Type B pancreatic cell (in vitro differentiated cells): ENCODE data around the gene KCNT1. TPM values are rescaled to one million over a fixed set of nuclear protein-coding genes. Genes with fewer than 3 reads are reported as not detected.

Experiments used
- DNase-seq: peaks from one replicate; pipeline ENCODE4 v3.0.0; 2021; ENCODE audit warnings: mixed read lengths; ENCODE audit not compliant: unreplicated experiment; ENCODE audit errors: extremely low spot score
- H3K27ac Mint-ChIP-seq: 2 replicates; pipeline ENCODE4 v1.8.0; 2021; ENCODE audit warnings: mild to moderate bottlenecking, mixed read lengths
- H3K27me3 Mint-ChIP-seq: 2 replicates; pipeline ENCODE4 v1.8.0; 2021; ENCODE audit warnings: mixed read lengths
- H3K36me3 Mint-ChIP-seq: 2 replicates; pipeline ENCODE4 v1.8.0; 2021; ENCODE audit warnings: mixed read lengths
- H3K4me1 Mint-ChIP-seq: one replicate; pipeline ENCODE4 v1.8.0; 2021; ENCODE audit warnings: mixed read lengths; ENCODE audit not compliant: unreplicated experiment
- H3K4me3 Mint-ChIP-seq: 2 replicates; pipeline ENCODE4 v1.8.0; 2021; ENCODE audit warnings: mild to moderate bottlenecking, mixed read lengths
- H3K9me3 Mint-ChIP-seq: 2 replicates; pipeline ENCODE4 v1.8.0; 2021; ENCODE audit warnings: mixed read lengths
- CTCF ChIP-seq: fragments of 200-600 bp; sonication (generic); conservative IDR thresholded peaks from 2 replicates; pipeline ENCODE4 v1.5.0; 2021; ENCODE audit warnings: antibody characterized with exemption, mild to moderate bottlenecking
- total RNA-seq: library from RNA; stranded (reverse); gene quantifications from 2 replicates; pipeline ENCODE4 v1.2.1, GENCODE V29; 2021; ENCODE audit warnings: low replicate concordance

Gene KCNT1
- total RNA-seq, 1 donor from 2014 or later: not detected

DNA sequence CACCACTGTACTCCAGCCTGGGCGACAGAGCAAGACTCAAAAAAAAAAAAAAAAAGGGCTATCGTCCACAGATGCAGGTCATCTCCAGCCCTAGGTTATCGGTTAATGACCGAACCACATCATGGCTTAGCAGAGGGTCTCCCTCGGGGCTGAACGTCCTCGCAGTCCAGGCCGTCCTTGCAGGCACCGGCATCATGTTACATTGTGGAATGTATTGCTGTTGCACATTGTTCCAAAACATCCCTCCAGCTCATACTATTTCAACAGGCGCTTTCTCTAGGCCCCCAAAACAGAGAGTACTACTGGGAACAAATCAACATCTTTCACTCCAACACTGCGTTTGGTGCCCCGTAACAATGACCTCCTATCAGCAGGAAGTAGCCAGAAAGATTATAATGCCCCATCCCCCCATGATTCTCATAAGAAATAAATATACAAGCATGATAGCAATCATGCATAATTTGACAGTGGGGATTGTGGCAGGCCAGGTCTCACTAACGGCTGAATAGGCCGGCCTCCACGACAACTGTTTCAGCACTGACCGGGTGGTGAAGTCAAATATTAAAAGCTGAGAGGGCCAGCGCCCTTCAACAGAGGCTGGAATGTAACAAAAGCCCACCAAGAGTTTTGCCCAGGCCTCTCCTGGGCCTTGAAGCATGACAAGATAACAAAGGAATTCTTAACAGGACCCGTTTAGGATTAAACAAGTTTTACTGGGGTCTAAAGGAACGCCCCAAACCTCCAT lies 40.0 kb upstream of the KCNT1 start:
- no peaks in the 10 kb centered on the region for H3K36me3 Mint-ChIP-seq
- peak overlapping the region; percentile 80 for H3K27ac Mint-ChIP-seq
- peaks cover 3% of the 10 kb centered on the region for H3K27me3 Mint-ChIP-seq
- DNase-seq: no peak
- H3K9me3 Mint-ChIP-seq: no peaks in the 10 kb centered on the region
- peaks cover 14% of the 10 kb centered on the region for H3K4me1 Mint-ChIP-seq
- H3K4me3 Mint-ChIP-seq: no peak overlapping the region
- no peak for TF ChIP-seq CTCF

DNA sequence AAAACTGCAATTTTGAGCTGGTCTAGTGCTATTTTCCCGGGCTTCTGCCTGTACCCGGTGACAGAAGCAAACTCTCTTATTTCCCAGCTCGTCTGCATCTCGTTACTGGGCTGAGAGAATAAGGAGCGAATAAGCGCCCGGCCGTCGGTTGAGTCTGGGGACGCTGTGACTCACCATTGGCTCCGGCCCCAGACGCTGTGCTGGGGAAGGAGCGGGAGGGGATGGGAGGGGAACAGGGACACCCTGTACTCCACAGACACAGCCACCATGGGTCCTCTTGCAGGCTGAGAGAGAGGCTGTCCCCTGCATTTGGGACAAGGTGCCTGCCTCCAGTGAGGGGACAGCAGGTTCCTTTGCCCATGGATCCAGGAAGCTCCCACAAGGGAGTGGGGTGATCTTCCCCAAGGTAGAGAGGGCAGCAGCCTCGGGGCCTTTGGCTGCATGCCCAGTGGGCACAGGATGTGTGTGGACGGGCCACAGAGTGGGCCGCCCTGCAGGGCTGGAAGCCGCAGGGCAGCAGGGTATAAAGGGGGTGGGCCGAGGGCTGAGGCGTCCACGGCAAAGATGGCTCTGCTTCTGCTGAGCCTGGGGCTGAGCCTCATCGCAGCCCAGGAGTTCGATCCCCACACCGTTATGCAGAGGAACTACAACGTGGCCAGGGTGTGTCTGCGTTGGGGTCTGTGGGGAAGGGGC lies 39.1 kb upstream of the KCNT1 start, which contains the start of gene LCN9:
TSS of gene LCN9 (plus strand) at position 552 of the 693 bp plus-strand sequence. CDS start at position 565, 13 bp downstream.
- Mint-ChIP-seq H3K36me3 (no peaks in the 10 kb centered on the region), H3K9me3 (no peaks in the 10 kb centered on the region), H3K27me3 (peaks cover 3% of the 10 kb centered on the region), H3K27ac (peak within 1 kb of the TSS; percentile 80), H3K4me3 (no peak within 1 kb of the TSS), H3K4me1 (peaks cover 14% of the 10 kb centered on the region)
- no peak for TF ChIP-seq CTCF
- DNase-seq: no peak

GRCh38 chr9:135663451-135663770 lies 38.6 kb upstream of the KCNT1 start:
- H3K36me3 Mint-ChIP-seq: no peaks in the 10 kb centered on the region
- no peak overlapping the region for H3K27ac Mint-ChIP-seq
- H3K9me3 Mint-ChIP-seq: no peaks in the 10 kb centered on the region
- H3K4me1 Mint-ChIP-seq: peaks cover 14% of the 10 kb centered on the region
- TF ChIP-seq CTCF: no peak
- no peak for DNase-seq
- peaks cover 3% of the 10 kb centered on the region for H3K27me3 Mint-ChIP-seq
- H3K4me3 Mint-ChIP-seq: no peak overlapping the region

DNA sequence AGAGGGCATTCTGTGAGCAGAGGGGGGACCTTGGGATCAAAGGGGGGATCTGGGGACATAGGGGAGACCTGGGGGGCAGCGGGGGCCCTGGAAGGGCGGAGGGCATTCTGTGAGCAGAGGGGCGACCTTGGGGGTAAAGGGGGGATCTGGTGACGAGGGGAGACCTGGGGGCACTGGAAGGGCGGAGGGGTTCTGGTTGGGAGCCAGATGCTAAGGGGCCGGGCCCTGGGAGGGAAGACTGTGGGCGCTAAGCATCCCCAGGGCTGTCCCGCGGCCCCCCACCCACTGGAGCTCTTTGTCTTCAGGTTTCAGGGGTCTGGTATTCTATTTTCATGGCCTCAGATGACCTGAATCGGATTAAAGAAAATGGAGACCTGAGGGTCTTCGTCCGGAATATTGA lies 38.1 kb upstream of the KCNT1 start:
- Mint-ChIP-seq H3K4me3 (no peak overlapping the region), H3K4me1 (peaks cover 14% of the 10 kb centered on the region), H3K27me3 (peaks cover 3% of the 10 kb centered on the region), H3K36me3 (no peaks in the 10 kb centered on the region), H3K27ac (no peak overlapping the region), H3K9me3 (no peaks in the 10 kb centered on the region)
- no peak for TF ChIP-seq CTCF
- DNase-seq: no peak

DNA sequence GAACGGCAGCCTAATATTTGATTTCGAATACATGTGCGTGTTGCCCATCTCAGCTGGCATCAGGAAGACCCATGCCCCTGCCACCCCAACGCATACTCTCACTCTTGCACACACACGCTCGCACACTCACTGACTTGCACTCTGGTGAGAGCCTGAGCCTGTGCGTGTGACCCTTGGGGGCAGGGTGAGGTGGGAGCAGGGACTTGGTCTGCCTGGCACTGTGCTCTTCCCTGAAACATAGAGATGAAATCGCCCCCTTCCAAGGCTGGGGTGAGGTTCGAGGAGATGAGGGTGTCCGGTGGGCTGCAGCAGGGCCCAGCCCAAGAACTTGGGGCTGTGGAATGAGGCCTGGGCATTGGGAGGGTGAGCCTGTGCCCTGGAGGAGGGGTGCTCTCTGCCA lies 37.7 kb upstream of the KCNT1 start:
- no peak for TF ChIP-seq CTCF
- Mint-ChIP-seq H3K36me3 (no peaks in the 10 kb centered on the region), H3K9me3 (no peaks in the 10 kb centered on the region), H3K27me3 (peaks cover 3% of the 10 kb centered on the region), H3K4me1 (peaks cover 14% of the 10 kb centered on the region), H3K4me3 (no peak overlapping the region), H3K27ac (no peak overlapping the region)
- no peak for DNase-seq
